GM18526 (cell line): ENCODE results near the gene KDM5D.

Experiments
- POLR2A ChIP-seq: IDR thresholded peaks from 3 replicates; pipeline ENCODE4 v1.6.1; 2011; ENCODE audit not compliant: insufficient read length; ENCODE audit errors: extremely low read depth

Gene KDM5D

DNA sequence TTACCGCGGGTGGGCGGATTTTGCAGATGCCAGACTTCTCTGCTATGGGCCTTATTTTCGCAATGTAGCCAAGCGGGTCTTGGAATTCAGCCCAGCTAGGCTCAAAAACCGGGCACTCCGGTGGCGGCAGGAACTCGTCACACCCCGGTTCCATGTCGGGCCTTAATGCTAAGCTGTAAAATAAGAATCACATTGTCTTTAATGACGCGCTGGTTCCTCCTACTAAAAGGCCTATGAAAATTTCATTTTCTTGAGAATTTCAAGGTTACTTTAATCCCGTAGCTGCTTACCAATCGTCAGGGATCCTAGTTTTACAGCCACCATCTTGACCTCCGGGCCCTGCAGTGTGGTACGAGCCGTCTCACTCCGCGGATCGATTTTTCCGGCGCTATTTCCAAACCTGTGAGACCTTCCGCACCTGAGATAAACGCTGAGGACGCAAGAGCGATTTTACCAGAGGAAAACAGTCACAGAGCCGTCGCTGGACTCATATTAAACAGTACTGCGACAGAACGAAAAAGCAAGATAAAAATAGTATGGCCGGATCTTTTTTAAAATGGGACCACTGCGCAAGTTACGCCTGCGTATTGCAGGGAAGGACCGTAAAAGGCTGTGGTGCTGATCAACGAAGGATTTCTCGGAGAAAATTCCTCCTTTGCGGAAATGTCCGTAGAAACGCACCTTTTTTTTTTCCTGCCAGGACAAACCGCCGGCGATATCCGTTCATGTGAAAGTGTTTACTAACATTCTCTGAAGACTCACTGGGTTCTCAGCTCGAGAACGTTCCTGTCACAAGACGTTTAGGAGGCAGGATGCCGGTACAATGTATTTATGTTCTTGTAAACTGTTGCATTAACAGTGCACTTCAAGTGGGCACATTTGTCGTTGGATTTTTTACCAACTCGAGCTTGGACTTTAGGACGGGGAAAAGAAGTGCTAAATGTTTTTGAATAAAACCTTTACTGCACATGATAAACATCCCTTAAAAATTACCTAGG lies at the start of gene KDM5D:
Gene KDM5D, minus strand, starts transcription at position 346 of the 998 bp plus-strand sequence. Its CDS starts 192 bp downstream, at position 154.
- TF ChIP-seq POLR2A, result no peak

DNA sequence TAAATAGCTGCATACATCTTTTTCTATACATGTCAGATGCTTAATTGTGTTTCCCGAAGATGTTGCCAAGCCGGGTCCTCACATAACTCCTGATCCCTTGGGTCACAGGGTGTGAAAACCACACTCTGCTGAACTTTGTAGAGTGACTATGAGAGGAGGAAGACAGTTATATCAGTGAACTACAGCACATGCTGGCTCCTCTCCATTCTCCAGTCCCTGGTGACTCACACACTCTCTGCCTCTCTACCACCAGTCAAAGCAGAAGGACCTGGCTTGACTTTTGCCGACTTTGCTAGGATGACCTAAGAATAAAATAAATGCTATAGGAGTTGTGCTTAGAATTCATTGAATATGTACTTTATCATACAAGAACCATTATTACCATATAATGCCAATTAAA lies 23.8 kb upstream of the KDM5D start:
- TF ChIP-seq POLR2A, result no peak

DNA sequence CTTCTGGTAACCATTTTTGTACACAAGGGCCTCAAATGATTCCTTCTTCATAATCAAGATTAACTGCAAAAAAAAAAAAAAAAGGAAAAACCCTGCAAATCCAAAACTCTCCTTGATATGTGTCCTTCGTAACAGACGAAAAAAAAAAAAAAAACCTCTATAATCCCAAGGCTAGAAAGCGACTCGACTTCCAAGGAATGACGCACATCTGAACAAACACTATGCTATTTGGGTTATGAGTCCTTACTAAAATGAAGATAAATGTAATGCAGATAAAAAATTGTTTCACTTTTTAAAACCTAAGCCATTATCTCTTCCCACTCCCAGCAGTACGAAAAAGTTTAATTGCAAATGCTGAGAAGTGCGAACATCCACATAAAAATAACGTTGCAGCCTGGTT lies 1.2 kb downstream of the KDM5D start:
- TF ChIP-seq POLR2A, result no peak

DNA sequence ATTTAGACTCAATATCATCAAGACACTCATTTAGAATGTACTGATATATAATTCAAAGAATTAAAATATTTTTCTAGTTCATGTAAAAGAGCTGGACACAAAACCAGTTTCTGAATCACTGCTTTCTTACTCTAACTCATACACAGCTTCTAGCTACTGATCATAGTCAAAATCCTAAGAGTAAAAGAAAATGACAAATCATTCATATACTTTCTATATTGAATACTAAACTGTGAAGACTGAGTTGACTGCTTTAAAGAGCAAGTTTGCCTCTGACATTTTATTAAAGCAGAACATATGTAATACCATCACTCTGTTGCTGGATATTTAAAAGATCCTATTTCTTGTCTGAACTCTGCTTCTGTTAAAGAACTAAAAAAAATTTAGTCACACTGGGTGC lies 2.4 kb downstream of the KDM5D start:
- no peak for TF ChIP-seq POLR2A

DNA sequence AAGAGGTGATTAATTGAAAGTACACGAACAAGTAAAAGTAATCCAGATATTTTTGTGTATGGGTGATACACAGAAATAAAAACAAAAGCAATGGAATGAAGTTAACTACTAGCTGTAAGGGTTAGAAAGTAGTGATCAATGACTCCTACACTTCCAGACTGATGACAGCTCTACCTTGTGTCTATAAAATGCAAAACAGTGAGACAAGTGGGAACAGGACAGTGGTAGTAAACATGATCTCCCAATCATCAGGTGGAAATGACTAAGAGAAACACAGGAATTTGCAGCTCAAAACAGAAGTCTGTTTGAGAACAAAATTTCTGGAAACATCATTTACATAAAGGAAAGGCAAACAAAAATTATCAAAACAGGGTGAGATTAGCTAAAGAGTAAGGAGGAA lies 10.1 kb downstream of the KDM5D start:
- TF ChIP-seq POLR2A, result no peak

DNA sequence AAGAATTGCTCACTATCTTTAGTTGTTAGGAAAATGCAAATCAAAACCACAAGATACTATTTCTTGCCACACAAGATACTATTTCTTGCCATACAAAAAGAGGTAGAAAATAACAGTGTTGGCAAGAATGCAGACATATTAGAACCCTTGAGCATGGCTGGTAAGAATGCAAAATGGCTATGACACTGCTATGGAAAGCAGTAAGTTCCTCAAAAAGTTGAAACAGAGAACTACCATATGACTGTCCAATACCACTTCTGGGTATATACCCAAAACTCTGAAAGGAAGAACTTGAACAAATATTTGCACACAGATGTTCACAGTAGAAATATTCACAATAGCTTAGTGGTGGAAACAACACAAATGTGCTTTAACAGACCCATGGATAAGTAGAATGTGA lies 26.6 kb downstream of the KDM5D start:
- no peak for TF ChIP-seq POLR2A

DNA sequence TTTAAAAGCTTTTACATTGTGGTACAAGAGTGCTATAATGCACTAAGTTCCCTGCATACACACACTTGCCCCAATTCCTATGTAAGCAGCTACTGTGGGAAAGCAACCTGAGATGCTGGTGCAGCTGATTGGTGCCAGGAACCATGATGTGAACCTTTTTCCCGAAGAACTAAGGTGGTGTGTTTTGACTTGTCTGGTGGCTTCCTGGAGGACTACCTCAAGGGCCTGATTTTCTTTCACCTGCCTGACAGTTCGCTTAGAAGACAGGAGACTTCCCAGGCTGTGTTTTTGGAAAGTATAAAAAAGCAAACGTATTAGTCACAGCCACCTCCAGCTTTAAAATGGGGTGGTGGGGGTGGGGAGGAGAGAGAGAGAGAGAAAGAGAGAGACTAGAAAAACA lies 27.4 kb downstream of the KDM5D start:
- TF ChIP-seq POLR2A, result no peak

DNA sequence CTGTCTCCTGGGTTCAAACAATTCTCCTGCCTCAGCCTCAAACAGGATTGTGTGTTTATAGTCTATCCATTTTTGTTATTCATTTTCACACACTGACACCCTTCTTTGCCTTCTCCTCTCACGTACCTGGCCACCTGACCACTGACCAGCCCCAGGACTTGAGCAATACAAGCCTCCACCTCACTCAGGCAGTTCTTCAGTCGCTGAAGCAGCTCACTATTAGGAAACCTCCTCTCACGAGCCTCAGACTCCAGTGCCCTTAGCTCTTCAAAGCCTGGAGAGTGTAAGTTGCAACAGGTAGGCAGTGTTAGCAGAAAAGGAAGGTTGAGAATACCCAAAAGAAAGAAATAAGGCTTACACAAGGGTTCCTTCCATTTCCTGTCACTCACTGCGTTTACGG lies 29.3 kb downstream of the KDM5D start:
- no peak for TF ChIP-seq POLR2A

DNA sequence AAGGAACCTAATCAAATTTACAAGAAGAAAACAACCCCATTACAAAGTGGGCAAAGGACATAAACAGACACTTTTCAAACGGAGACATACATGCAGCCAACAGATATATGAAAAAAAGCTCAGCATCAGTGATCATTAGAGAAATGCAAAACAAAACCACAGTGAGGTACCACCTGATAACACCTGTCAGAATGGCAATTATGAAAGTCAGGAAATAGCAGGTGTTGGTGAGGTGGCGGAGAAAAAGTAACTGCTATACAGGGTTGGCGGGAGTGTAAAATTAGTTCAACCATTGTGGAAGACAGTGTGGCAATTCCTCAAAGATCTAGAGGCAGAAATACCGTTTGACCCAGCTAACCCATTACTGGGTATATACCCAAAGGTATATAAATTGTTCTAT lies 31.1 kb downstream of the KDM5D start:
- no peak for TF ChIP-seq POLR2A

DNA sequence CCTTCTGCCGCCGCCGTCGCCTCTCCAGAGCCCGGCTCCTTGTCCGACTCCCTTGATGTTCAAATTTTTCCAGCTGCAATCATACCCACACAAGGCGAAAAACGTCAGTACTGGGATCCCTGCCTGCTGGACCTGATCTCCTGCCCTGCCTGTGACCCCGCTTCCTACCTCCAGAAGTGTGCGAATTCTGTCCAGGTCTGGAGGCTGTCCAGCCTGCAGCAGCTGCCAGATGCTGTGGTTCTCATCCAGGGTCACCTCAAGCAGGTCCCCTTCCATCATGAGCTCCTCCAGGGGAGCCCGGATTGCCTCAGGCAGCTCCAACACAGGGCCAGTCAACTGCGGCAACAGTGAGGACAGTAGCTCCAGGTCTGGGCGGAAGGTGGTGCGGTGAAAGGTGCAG lies 38.3 kb downstream of the KDM5D start:
- TF ChIP-seq POLR2A, result no peak

DNA sequence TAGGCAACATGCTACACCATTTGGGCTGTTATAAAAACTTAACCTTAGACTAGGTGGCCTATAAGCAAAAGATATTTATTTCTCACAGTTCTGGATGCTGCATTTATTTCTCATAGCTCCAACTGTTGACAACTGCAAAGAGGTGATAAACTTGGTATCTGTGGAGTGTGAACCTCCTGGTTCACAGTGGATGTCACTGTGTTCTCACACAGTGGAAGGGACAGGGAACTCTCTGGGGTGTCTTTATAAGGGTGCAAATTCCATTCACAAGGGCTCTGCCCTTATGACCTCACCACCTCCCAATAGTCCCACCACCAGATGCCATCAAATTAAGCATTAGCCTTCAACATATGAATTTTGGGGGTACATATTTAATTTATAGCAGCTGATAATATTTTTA lies 46.0 kb downstream of the KDM5D start:
- TF ChIP-seq POLR2A, result no peak

DNA sequence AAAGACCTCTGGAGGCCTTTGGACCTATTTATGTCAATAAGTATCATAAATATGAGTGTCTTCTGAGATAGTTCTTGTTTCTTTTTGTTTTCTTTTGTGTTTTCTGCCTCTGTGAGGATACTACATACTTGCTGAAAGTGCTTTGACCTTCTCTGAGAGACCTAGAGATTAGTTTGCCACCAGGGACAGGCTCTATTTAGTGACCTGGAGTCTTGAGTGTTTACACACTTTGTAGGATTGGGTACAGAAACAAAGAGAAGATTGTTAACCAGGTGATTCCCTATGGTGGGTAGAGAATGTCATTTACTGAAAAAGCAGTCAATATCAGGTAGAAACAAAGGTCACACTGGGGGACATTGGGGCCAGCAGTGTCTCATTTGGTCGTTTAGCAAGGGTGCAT lies 63.7 kb downstream of the KDM5D start:
- no peak for TF ChIP-seq POLR2A
